GM21526 (cell line): ENCODE data around the gene LRRC28.

Experiments
- ATAC-seq: cut with Tn5 transposase; IDR thresholded peaks from one replicate; pipeline ENCODE4 v1.9.1; 2021; ENCODE audit warnings: moderate library complexity; ENCODE audit not compliant: unreplicated experiment, low FRiP score

LRRC28 gene

GRCh38 chr15:99248000-99248715, 3.1 kb upstream of the LRRC28 start:
- ATAC-seq: no peak

- ATAC-seq: no peak
Observed at GRCh38 chr15:99249270-99249841, 1.9 kb upstream of the LRRC28 start, which contains the start of gene TTC23. Gene TTC23 (minus strand): TSS chr15:99249581. CDS start chr15:99228712, 20,869 bp downstream.

GRCh38 chr15:99250001-99250400, 1.3 kb upstream of the LRRC28 start:
- ATAC-seq: no peak

- ATAC-seq: no peak
Observed at GRCh38 chr15:99250494-99250856, 806 bp upstream of the LRRC28 start.

- no peak for ATAC-seq
Observed at GRCh38 chr15:99252326-99252725, 1.0 kb downstream of the LRRC28 start.

- ATAC-seq: no peak
Observed at GRCh38 chr15:99253381-99254090, 2.3 kb downstream of the LRRC28 start.

- ATAC-seq: no peak
Observed at GRCh38 chr15:99257107-99257750, 5.9 kb downstream of the LRRC28 start.

GRCh38 chr15:99264125-99264524, 12.8 kb downstream of the LRRC28 start:
- ATAC-seq: no peak

GRCh38 chr15:99265541-99266070, 14.3 kb downstream of the LRRC28 start:
- no peak for ATAC-seq

GRCh38 chr15:99267957-99268356, 16.7 kb downstream of the LRRC28 start:
- no peak for ATAC-seq

GRCh38 chr15:99268431-99268830, 17.1 kb downstream of the LRRC28 start:
- ATAC-seq: no peak

GRCh38 chr15:99273801-99274200, 22.5 kb downstream of the LRRC28 start:
- no peak for ATAC-seq

- ATAC-seq: no peak
Observed at GRCh38 chr15:99275061-99275460, 23.8 kb downstream of the LRRC28 start.

- ATAC-seq: no peak
Observed at GRCh38 chr15:99275525-99276128, 24.3 kb downstream of the LRRC28 start.

- no peak for ATAC-seq
Observed at GRCh38 chr15:99279290-99279689, 28.0 kb downstream of the LRRC28 start.

GRCh38 chr15:99279827-99280226, 28.5 kb downstream of the LRRC28 start:
- no peak for ATAC-seq

- no peak for ATAC-seq
Observed at GRCh38 chr15:99282121-99282520, 30.8 kb downstream of the LRRC28 start.

GRCh38 chr15:99282586-99282985, 31.3 kb downstream of the LRRC28 start:
- no peak for ATAC-seq

- no peak for ATAC-seq
Observed at GRCh38 chr15:99283717-99284116, 32.4 kb downstream of the LRRC28 start.

GRCh38 chr15:99291643-99292042, 40.4 kb downstream of the LRRC28 start:
- no peak for ATAC-seq

- ATAC-seq: no peak
Observed at GRCh38 chr15:99295840-99296239, 44.6 kb downstream of the LRRC28 start.
